ENCODE results near the gene TBC1D5.

TBC1D5 gene

GRCh38 chr3:17119201-17120072 lies 623.0 kb downstream of the TBC1D5 start:
- no peak for TF ChIP-seq CTCF (IDR thresholded peaks at IDR 0.05; ENCODE audit: low read depth, low read length, poor library complexity, severe bottlenecking)
- TF ChIP-seq EZH2phosphoT487 (IDR thresholded peaks at IDR 0.05; ENCODE audit: borderline replicate concordance, low read length): no peak
- Histone ChIP-seq H3K4me2 (ENCODE audit: low read length) (no peak overlapping the region), H3K27ac (ENCODE audit: low read depth, low read length) (no peak overlapping the region), H3K4me3 (ENCODE audit: low read length) (no peak overlapping the region), H3K27me3 (ENCODE audit: control insufficient read depth, low read length) (no peaks in the 10 kb centered on the region), H3K4me1 (ENCODE audit: control insufficient read depth, low read length) (no peaks in the 10 kb centered on the region), H3K9me3 (ENCODE audit: control insufficient read depth, insufficient read depth, low read length) (peaks cover 5% of the 10 kb centered on the region; the same call in 1 of the 2 replicates), H3F3A (ENCODE audit: control insufficient read depth, insufficient read depth) (no peaks in the 10 kb centered on the region), H3K36me3 (ENCODE audit: control insufficient read depth, low read length) (no peaks in the 10 kb centered on the region), H4K20me1 (ENCODE audit: control insufficient read depth, insufficient read depth, low read depth, low read length) (no peaks in the 10 kb centered on the region), H3K9me2 (replicated peaks; ENCODE audit: control insufficient read depth, low read length) (no peaks in the 10 kb centered on the region), H3K79me2 (ENCODE audit: control insufficient read depth, low read length) (no peaks in the 10 kb centered on the region)

- H3K27me3 ChIP-seq (ENCODE audit: control insufficient read depth, low read length): no peaks in the 10 kb centered on the region
- H3K9me2 ChIP-seq (replicated peaks; ENCODE audit: control insufficient read depth, low read length): no peaks in the 10 kb centered on the region
- no peaks in the 10 kb centered on the region for H4K20me1 ChIP-seq (ENCODE audit: control insufficient read depth, insufficient read depth, low read depth, low read length)
- no peak overlapping the region for H3K4me2 ChIP-seq (ENCODE audit: low read length)
- no peaks in the 10 kb centered on the region for H3K4me1 ChIP-seq (ENCODE audit: control insufficient read depth, low read length)
- no peaks in the 10 kb centered on the region for H3F3A ChIP-seq (ENCODE audit: control insufficient read depth, insufficient read depth)
- H3K79me2 ChIP-seq (ENCODE audit: control insufficient read depth, low read length): no peaks in the 10 kb centered on the region
- no peaks in the 10 kb centered on the region for H3K36me3 ChIP-seq (ENCODE audit: control insufficient read depth, low read length)
- no peak overlapping the region for H3K27ac ChIP-seq (ENCODE audit: low read depth, low read length)
- no peak for TF ChIP-seq EZH2phosphoT487 (IDR thresholded peaks at IDR 0.05; ENCODE audit: borderline replicate concordance, low read length)
- no peak for TF ChIP-seq CTCF (IDR thresholded peaks at IDR 0.05; ENCODE audit: low read depth, low read length, poor library complexity, severe bottlenecking)
- no peak overlapping the region for H3K4me3 ChIP-seq (ENCODE audit: low read length)
- H3K9me3 ChIP-seq (ENCODE audit: control insufficient read depth, insufficient read depth, low read length): peaks cover 5% of the 10 kb centered on the region; the same call in 1 of the 2 replicates
Measured at GRCh38 chr3:17118771-17119170, 623.7 kb downstream of the TBC1D5 start.

GRCh38 chr3:17116007-17116600 lies 626.3 kb downstream of the TBC1D5 start:
- Histone ChIP-seq H3F3A (ENCODE audit: control insufficient read depth, insufficient read depth) (no peaks in the 10 kb centered on the region), H3K9me3 (ENCODE audit: control insufficient read depth, insufficient read depth, low read length) (no peaks in the 10 kb centered on the region), H4K20me1 (ENCODE audit: control insufficient read depth, insufficient read depth, low read depth, low read length) (no peaks in the 10 kb centered on the region), H3K27ac (ENCODE audit: low read depth, low read length) (no peak overlapping the region), H3K4me2 (ENCODE audit: low read length) (no peak overlapping the region), H3K27me3 (ENCODE audit: control insufficient read depth, low read length) (no peaks in the 10 kb centered on the region), H3K4me1 (ENCODE audit: control insufficient read depth, low read length) (peaks cover under 1% of the 10 kb centered on the region), H3K36me3 (ENCODE audit: control insufficient read depth, low read length) (no peaks in the 10 kb centered on the region), H3K4me3 (ENCODE audit: low read length) (no peak overlapping the region), H3K9me2 (replicated peaks; ENCODE audit: control insufficient read depth, low read length) (no peaks in the 10 kb centered on the region), H3K79me2 (ENCODE audit: control insufficient read depth, low read length) (no peaks in the 10 kb centered on the region)
- TF ChIP-seq EZH2phosphoT487 (IDR thresholded peaks at IDR 0.05; ENCODE audit: borderline replicate concordance, low read length): no peak
- TF ChIP-seq CTCF (IDR thresholded peaks at IDR 0.05; ENCODE audit: low read depth, low read length, poor library complexity, severe bottlenecking): no peak
